Suprapubic skin (tissue), 4 donors: ENCODE data around the gene DNAL1.

ENCODE experiments used
- CTCF ChIP-seq, 2 donors: fragments of 200-600 bp in 1 of 2; fragments of 450-650 bp in 1 of 2; sonication (generic) in 1 of 2; IDR thresholded peaks; one replicate each; pipeline ENCODE4 v1.5.1; 2016 to 2019; ENCODE audit warnings: antibody characterized with exemption in 2 of 2, mild to moderate bottlenecking in 1 of 2, moderate library complexity in 1 of 2
- POLR2A ChIP-seq, 2 donors: fragments of 450-650 bp; IDR thresholded peaks; one replicate each; pipeline ENCODE4 v1.6.1; 2017; ENCODE audit warnings: antibody characterized with exemption in 2 of 2, mild to moderate bottlenecking in 2 of 2, moderate library complexity in 2 of 2
- POLR2AphosphoS5 ChIP-seq, 3 donors: sonication (generic); formaldehyde crosslinking; IDR thresholded peaks; one replicate each; pipeline ENCODE4 v1.6.1; 2017; ENCODE audit warnings: antibody characterized with exemption in 3 of 3

- TF ChIP-seq POLR2AphosphoS5 (IDR thresholded peaks at IDR 0.05) (no peak), POLR2A (IDR thresholded peaks at IDR 0.05) (no peak), CTCF (IDR thresholded peaks at IDR 0.05) (no peak)
These were observed 41.8 kb upstream of the DNAL1 start for GRCh38 chr14:73602994-73603393.
